Stimulated activated CD8-positive, alpha-beta memory T cell treated with anti-CD3 and anti-CD28 coated beads, Interleukin-15, amount 100 ng/mL, for 1 hour (primary cell): ENCODE data around the gene SLC22A1.
"Not testable (repeated sequence)": the region's sequence is repeated elsewhere in the genome, so short reads cannot be mapped to it uniquely, and the experiment has no call there.

Experiments used
- DNase-seq: peaks from one replicate; pipeline ENCODE4 v3.0.0-alpha.2; 2020; ENCODE audit warnings: low read depth

SLC22A1 gene

DNA sequence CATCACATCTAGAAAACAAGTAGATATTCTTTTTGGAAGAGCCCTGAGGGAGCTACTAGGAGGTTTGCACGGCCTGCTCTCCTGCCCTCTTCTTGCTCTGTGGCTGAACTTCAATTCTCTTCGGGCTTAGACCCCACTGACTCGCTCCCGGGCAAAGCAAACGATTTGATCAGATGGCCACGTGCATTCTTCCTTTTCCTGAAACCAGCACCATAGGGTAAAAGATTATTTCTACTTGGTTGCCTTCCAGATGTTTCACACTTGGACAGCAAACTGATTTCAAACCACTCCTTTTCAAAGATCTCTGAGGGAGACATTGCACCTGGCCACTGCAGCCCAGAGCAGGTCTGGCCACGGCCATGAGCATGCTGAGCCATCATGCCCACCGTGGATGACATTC, at the start of gene SLC22A1:
TSS of gene SLC22A1 (plus strand) at position 258 of the 400 bp plus-strand sequence. CDS start at position 379, 121 bp downstream.
- no peak for DNase-seq

DNA sequence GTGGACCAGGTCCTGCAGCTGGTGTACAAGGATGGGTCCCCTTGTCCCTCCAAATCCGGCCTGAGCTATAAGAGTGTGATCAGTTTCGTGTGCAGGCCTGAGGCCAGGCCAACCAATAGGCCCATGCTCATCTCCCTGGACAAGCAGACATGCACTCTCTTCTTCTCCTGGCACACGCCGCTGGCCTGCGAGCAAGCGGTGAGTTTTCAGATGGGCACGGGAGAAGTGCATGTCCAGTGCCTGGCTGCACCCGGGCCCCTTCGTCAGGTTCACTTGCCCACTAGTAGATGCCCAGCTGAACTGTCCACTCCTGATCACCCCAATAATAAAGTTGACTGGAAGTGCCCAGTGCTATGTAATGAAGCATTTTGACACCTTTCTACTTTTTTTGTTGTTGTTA, 48.3 kb upstream of the SLC22A1 start:
- no peak for DNase-seq

GRCh38 chr6:160076009-160076408, 45.6 kb upstream of the SLC22A1 start:
- no peak for DNase-seq

DNA sequence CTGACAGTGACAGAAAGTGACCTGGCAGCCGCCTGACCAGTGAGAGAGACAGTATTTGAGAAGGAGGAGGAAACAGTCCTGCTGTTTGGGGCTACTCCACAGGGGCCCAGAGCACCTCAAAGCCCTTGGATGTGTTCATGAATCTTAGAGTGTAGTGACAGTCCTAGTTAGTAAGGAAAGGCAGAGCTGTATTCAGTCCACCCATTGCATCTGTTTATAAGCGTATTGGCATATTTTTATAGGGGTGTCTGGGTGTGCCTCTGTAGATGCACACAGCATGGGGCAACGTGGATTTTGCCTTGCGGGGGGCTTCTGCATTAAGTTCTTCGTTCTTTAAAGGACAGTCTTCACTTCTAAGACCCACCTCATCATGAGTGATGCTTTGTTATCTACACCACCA, 44.6 kb upstream of the SLC22A1 start:
- DNase-seq, result no peak

GRCh38 chr6:160077526-160077925, 44.1 kb upstream of the SLC22A1 start:
- DNase-seq, result no peak

GRCh38 chr6:160078883-160079685, 42.5 kb upstream of the SLC22A1 start:
- no peak for DNase-seq

DNA sequence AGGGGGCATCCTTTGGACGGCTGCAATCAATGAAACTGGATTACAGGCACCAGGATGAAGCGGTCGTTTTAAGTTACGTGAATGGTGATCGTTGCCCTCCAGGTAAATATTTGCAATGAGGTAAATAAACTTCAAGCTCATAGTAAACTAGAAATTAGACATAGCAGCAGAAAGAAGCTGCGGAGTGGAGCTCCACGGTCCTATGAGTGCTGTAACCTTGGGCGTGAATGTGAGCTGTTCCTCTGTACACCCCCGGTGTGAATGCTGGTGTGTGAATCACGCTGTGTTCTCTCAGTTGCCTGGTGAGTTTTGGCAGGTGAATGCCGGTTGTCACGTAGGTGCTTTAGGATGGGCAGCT, 42.0 kb upstream of the SLC22A1 start:
- no peak for DNase-seq

DNA sequence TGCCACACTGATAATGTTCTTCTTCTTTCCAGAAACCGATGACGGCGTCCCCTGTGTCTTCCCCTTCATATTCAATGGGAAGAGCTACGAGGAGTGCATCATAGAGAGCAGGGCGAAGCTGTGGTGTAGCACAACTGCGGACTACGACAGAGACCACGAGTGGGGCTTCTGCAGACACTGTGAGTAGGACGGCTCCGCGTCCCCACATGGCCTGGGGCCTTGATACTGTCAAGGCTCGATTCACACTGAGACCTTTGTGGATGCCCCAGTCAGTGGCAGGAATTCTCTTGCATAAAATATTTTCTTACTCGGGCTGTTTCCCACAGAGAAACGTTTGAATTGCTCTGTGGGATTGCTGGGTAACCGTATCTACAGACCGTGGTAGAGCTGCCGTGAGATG, 41.5 kb upstream of the SLC22A1 start:
- no peak for DNase-seq

- no peak for DNase-seq
These were observed 40.2 kb upstream of the SLC22A1 start for GRCh38 chr6:160081398-160081797.

DNA sequence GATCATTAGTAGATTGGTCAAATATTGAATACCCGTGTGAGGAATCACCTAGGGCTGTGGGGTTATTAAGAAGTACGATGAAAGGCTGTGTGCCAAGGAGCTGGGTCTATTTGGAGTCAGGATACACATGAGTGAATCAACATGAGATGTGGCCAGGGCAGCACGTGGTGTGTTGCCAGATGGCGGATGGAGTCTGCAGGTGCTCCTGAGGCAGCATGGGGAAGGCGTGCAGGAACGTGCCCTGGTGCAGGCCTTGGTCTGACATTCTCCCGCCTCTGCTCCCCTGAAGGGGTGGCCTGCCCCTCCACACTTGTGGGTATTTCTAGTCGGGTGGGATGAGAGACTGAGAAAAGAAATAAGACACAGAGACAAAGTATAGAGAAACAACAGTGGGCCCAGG, 39.0 kb upstream of the SLC22A1 start:
- DNase-seq, result no peak

DNA sequence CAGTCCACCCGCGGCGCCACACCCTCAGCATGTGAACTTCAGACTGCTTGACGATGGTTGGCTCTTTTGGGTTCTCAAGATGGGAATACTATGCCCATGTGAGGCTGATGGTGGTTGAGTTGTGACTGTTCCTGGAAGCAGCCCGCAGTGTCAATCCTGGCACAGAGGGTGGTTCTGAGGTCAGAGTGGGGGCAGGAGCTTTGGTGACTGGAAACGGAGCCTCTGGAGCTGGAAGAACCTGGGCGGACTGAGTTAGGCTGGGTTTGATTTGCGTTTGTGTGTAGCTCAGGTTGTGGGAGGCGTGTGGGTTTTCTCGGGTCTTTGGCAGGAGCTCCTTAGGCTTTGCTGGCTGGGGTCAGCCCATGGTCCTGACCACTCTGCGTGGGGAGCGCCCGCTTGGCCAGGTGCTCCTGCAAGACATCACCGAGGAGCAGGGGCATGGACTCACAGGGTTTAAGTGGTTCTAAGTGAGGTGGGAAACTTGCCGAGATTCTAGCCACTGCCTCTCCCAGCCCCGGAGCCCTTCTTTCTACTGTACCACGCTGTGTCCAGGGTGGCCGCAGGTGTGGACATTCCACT, 37.3 kb upstream of the SLC22A1 start:
- no peak for DNase-seq

GRCh38 chr6:160085226-160085625, 36.4 kb upstream of the SLC22A1 start:
- no peak for DNase-seq

GRCh38 chr6:160085713-160086505, 35.7 kb upstream of the SLC22A1 start:
- no peak for DNase-seq

DNA sequence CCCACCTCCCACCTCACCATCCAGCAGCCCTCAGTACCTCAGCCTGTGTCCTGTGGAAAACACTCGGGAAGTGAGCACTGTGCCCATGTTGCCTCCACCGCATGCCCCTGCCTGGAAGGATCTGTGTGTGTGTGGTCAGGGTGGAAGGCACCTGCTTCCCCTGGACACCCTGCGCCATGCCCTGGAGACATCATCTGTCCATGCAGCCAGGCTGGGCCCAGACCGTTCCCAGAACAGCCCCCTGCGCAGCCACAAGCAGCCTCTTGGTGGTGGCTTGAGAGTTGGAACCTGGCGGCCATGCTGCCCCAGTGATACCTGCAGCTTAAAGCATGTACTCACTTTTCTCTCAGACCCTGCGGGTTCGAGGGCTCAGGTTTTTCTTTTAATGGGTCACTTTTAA, 34.9 kb upstream of the SLC22A1 start:
- DNase-seq, result no peak

GRCh38 chr6:160088069-160088783, 33.4 kb upstream of the SLC22A1 start:
- no peak for DNase-seq

- no peak for DNase-seq
These were observed 32.7 kb upstream of the SLC22A1 start for GRCh38 chr6:160088784-160089533.

DNA sequence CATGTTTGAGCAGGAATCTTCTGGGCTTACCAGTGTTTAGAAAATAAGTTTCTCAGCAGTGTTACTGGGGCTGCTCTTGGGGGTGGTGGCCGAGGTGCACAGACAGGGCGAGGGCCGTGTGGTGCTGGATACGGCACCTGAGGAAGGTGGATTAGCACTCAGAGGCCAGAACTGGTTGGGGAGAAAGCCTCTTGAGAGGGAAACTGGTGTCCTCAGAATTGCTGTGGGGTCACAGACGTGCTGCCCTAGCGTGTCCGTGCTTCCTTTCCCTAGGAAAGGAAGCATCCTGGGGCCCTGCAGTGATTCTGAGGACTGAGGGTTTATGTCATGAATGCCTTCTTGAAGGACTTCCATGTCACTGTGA, 32.1 kb upstream of the SLC22A1 start:
- DNase-seq, result no peak

- not testable (repeated sequence) for DNase-seq
These were observed 31.0 kb upstream of the SLC22A1 start for GRCh38 chr6:160090442-160091239.

DNA sequence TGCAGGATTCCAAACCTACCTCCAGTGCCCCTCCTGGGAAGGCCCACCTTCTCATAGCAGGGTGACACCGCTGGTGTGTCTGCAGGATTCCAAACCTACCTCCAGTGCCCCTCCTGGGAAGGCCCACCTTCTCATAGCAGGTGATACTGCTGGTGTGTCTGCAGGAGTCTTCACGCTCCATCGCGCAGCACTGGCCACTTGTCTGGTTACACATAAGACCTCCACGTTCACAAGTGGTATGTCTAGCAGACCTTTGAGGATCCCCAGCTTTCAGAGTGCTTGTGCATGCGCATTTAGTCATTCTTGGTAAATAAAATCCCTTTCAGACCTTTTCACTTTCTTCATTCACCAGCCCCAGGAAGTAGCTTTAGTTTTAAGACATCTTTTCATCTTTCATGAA, 29.4 kb upstream of the SLC22A1 start:
- DNase-seq, result not testable (repeated sequence)

DNA sequence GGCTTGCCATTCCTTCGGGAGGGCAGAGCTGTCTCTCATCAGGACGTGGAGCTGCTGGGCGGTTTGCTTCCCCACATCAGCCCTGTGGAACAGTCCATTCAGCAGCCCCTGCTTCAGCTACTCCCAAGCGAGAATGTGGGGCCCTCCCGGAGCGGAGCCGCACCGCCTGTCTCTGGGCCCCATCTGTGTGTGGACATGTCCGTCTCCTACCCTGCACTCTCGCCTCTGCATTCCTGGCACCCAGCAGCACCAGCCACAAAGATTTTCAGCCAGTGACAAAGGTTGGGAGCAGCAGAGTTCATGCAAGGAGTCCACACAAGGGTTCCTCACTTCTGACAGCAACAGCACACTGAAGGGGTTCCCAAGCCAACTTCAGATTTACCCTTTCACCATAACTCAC, 29.0 kb upstream of the SLC22A1 start:
- DNase-seq, result no peak

DNA sequence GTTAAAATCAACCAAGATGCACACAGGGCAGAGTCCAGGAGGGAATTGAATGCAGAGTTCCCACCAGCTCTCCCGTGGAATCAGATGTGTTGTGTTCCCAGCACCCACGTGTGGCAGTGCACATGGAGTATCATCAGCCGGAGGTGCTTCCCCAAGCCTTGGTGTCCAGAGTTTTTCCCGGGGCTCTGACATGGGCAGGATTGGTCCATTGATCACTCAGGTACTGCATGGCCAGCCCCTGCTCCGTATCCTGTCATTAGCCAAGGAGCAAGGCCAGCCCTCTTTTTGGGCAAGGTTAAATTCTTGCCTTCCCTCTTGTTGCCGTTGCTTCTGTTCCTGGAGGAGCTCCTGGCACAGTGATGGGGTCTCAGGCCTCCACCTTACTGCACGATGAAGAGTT, 28.6 kb upstream of the SLC22A1 start:
- DNase-seq, result no peak
